ENCODE data around the gene TEDC1.

DNA sequence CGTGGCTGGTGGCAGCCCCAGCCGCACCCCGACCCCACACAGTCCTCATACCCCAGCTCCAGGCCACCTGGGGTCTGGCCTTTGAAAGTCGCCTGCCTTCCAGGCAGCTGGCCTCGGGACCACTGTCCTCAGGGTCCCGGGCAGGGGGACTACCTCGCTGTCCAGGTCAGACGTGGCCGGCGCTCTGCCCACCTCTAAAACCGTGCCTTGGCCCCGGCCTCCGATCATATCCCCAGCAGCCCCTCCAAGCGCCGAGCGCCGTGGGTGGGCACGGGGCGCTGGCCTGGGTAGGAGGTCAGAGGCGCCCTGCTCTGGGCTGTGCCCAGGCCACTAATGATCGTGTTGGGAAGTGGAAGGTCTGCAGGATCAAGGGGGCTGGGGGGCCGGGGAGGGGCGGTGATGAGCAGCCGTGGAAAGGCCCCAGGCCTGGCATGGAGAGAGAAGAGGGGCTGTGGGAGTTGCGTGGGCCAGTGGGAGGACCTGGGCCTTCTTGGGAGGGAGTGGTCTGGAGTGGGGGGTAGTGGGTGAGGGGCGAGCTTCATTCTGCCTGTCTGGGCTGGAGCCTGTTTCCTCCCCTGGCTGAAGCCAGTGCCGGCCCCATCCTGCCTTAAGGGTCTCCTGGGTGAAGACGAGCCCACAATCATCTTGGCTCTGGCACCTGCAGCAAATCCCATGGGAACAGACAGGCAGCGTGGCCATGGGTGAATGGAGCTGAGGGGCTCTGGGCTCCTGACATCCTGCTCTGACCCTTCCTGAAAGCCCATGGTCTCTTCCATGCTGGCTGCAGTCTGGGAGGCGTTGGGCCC lies 40.2 kb downstream of the TEDC1 start:
- TF ChIP-seq, protein P1, sequence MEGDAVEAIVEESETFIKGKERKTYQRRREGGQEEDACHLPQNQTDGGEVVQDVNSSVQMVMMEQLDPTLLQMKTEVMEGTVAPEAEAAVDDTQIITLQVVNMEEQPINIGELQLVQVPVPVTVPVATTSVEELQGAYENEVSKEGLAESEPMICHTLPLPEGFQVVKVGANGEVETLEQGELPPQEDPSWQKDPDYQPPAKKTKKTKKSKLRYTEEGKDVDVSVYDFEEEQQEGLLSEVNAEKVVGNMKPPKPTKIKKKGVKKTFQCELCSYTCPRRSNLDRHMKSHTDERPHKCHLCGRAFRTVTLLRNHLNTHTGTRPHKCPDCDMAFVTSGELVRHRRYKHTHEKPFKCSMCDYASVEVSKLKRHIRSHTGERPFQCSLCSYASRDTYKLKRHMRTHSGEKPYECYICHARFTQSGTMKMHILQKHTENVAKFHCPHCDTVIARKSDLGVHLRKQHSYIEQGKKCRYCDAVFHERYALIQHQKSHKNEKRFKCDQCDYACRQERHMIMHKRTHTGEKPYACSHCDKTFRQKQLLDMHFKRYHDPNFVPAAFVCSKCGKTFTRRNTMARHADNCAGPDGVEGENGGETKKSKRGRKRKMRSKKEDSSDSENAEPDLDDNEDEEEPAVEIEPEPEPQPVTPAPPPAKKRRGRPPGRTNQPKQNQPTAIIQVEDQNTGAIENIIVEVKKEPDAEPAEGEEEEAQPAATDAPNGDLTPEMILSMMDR (IDR thresholded peaks at IDR 0.05): no peak
- no peak for TF ChIP-seq POLR2A (IDR thresholded peaks at IDR 0.05)

Measured in body of pancreas (tissue), 4 donors.